ENCODE data around the gene DHRSX. TPM values are rescaled to one million over a fixed set of nuclear protein-coding genes. Genes with fewer than 3 reads are reported as not detected.
A peak's percentile ranks its signal among the peaks of the same experiment; 100 is the strongest.
"Not testable (repeated sequence)": the region's sequence is repeated elsewhere in the genome, so short reads cannot be mapped to it uniquely, and the experiment has no call there.

Gene DHRSX
- total and polyA plus RNA-seq, 5 experiments from 2014 or later: 17.1 to 20.8 (median 17.2) TPM

GRCh38 chrX:2487366-2487765 lies 13.4 kb downstream of the DHRSX start:
- peak in 1 of 10 donors; percentile 15 for DNase-seq
- Mint-ChIP-seq H3K36me3 (peaks cover 0 to 73% (median 19%) of the 10 kb centered on the region in 3 donors), H3K4me1 (peaks cover 3 to 13% (median 11%) of the 10 kb centered on the region in 4 donors), H3K9me3 (no peaks in the 10 kb centered on the region), H3K27me3 (no peaks in the 10 kb centered on the region), H3K27ac (peak overlapping the region in 1 of 10 donors; percentile 66), H3K4me3 (no peak overlapping the region)
- POLR2A ChIA-PET: no interaction called here
- no peak for ATAC-seq

GRCh38 chrX:2486476-2487133 lies 14.2 kb downstream of the DHRSX start:
- Mint-ChIP-seq H3K4me1 (peaks cover 3 to 11% (median 7%) of the 10 kb centered on the region in 4 donors), H3K4me3 (no peak overlapping the region), H3K27me3 (no peaks in the 10 kb centered on the region), H3K9me3 (no peaks in the 10 kb centered on the region), H3K27ac (peak overlapping the region in 4 of 10 donors; percentile 19 to 82 (median 63)), H3K36me3 (peaks cover 0 to 68% (median 19%) of the 10 kb centered on the region in 3 donors)
- no peak for ATAC-seq
- POLR2A ChIA-PET: no interaction called here
- DNase-seq: peak in 1 of 10 donors; percentile 51

DNA sequence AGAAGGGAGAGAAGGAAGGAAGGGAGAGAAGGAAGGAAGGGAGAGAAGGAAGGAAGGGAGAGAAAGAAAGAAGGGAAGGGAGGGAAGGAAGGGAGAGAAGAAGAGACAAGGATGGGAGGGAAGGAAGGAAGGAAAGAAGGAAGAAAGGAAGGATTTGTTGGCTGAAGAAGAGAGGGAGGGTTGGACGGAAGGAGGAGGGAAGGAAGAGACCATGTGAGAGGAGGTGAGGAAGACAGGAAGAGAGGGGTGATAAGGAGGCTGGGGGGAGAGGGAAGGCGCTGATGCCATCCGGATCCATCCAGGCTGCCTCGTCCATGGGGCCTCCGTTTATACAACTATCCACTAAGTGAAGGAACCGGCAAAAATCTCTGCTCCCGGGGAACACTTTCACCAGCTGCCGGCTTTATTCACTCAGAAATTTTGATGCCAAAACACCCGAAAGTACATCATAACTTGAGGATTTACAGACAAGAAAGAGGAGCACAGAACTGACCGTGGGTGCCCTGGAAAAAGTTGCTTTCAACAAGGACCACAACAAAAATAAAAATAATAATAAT lies 14.9 kb downstream of the DHRSX start:
- peak overlapping the region in 1 of 10 donors; percentile 82 for H3K27ac Mint-ChIP-seq
- no peak overlapping the region for H3K4me3 Mint-ChIP-seq
- DNase-seq (peak in 1 of 10 donors; percentile 8), ATAC-seq (no peak)
- no peaks in the 10 kb centered on the region for H3K9me3 Mint-ChIP-seq
- peaks cover 0 to 62% (median 19%) of the 10 kb centered on the region in 3 donors for H3K36me3 Mint-ChIP-seq
- POLR2A ChIA-PET: no interaction called here
- peaks cover 3 to 11% (median 6%) of the 10 kb centered on the region in 4 donors for H3K4me1 Mint-ChIP-seq
- H3K27me3 Mint-ChIP-seq: no peaks in the 10 kb centered on the region

DNA sequence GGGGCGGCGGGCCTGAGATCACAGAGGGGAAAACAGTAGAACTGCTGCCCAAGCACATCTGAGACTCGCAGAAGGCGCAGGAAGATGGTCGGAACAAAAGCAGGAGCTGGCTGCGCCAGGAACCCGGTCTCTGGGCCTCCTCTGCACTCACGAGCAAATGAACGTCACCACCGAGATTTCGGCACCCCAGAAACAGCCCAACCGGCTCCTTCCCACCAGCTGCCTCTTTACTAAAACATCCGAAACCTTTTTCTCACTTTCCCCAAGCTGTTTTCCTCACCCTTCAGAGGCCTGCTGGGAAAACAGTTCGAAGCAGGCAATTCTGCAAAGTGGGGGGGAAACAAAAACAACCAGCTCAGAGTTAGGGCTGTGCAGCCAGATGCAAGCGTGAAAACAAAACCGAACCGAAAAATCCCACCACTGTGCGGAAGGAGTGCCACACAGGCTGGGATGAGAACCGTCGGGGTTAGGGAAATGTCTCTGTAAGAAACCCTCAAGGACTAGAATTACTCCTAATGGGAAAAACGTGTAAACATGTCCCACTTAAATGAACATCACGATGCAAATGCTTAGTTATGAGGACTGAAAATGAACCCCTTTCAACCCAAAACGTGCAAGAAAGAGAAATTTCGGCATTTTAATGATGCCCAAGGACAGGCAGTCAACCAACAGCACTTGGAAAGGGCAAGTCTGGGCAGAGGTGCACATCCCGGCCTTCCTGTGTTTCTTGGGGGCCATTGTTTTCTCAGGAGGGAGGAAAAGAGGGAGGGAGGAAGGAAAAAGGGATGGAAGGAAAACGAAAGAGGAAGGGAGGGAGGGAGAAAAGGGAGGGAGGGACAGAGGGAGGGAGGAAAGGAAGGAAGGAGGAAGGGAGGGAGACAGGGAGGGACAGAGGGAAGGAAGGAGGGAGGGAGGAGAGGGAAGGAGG lies 15.8 kb downstream of the DHRSX start:
- ATAC-seq (no peak), DNase-seq (peak in 1 of 10 donors; percentile 22)
- H3K36me3 Mint-ChIP-seq: peaks cover under 1 to 57% (median 15%) of the 10 kb centered on the region in 3 donors
- peaks cover 0 to 2% (median 0%) of the 10 kb centered on the region in 9 donors for H3K9me3 Mint-ChIP-seq
- peaks cover 3 to 11% (median 6%) of the 10 kb centered on the region in 4 donors for H3K4me1 Mint-ChIP-seq
- peak overlapping the region in 3 of 10 donors; percentile 37 to 82 (median 56) for H3K27ac Mint-ChIP-seq
- no peak overlapping the region for H3K4me3 Mint-ChIP-seq
- POLR2A ChIA-PET: no interaction called here
- H3K27me3 Mint-ChIP-seq: no peaks in the 10 kb centered on the region

- no peak overlapping the region for H3K4me3 Mint-ChIP-seq
- H3K9me3 Mint-ChIP-seq: peaks cover 0 to 7% (median 0%) of the 10 kb centered on the region in 9 donors
- H3K27ac Mint-ChIP-seq: peak overlapping the region in 4 of 10 donors; percentile 37 to 82 (median 60)
- no peak for DNase-seq
- H3K36me3 Mint-ChIP-seq: peaks cover 6 to 54% (median 19%) of the 10 kb centered on the region in 3 donors
- POLR2A ChIA-PET: no interaction called here
- ATAC-seq: no peak
- H3K27me3 Mint-ChIP-seq: no peaks in the 10 kb centered on the region
- H3K4me1 Mint-ChIP-seq: peaks cover 3 to 11% (median 6%) of the 10 kb centered on the region in 4 donors
Observed at GRCh38 chrX:2484256-2484655, 16.5 kb downstream of the DHRSX start.

DNA sequence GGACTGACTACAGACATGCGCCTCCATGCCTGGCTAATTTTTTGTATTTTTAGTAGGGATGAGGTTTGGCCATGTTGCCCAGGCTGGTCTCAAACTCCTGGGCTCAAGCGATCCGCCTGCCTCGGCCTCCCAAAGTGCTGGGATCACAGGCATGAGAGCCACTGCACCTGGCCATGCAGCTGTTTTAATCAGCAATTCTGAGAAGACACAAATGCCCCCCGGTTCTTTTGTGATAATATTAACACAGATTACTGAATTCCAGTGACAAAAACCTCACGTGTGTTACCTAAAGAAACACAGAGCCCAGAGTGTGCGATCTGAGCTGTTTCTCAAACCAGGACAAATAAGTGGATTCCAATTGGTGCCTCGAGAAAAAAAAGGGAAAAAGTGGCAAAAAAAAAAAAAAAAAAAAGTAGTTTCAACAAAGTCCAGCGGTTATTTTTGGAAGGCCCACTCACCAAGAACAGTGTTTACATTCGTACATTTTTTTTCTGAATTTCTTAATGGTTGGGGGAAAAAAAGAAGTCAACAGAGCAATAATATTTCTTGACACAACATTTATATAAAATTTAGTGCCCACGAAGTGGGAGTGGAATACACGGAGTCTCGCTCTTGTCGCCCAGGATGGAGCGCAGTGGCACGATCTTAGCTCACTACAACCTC lies 17.2 kb downstream of the DHRSX start:
- H3K27ac Mint-ChIP-seq: peak overlapping the region in 1 of 10 donors; percentile 17
- H3K4me3 Mint-ChIP-seq: no peak overlapping the region
- H3K27me3 Mint-ChIP-seq: no peaks in the 10 kb centered on the region
- H3K4me1 Mint-ChIP-seq: peaks cover 3 to 17% (median 8%) of the 10 kb centered on the region in 4 donors
- DNase-seq (no peak), ATAC-seq (no peak)
- peaks cover 0 to 7% (median 0%) of the 10 kb centered on the region in 9 donors for H3K9me3 Mint-ChIP-seq
- POLR2A ChIA-PET: no interaction called here
- peaks cover 6 to 47% (median 16%) of the 10 kb centered on the region in 3 donors for H3K36me3 Mint-ChIP-seq

DNA sequence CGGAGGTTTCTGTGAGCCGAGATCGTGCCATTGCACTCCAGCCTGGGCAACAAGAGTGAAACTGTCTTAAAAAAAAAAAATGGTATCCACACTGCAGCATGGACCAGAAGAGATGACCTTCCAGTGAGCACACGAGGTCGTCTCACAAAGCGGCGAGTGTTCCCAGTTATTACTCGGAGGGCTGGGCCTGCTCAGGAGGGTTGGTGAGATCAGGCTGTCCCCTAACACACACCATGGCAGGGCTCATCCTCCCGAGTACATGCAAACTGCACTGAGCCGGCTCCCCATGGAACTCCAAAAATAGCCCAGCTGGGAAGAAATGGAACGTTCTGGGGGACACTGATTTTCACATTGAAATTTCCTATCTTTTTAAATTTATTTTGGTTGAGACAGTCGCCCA lies 19.2 kb downstream of the DHRSX start:
- H3K27ac Mint-ChIP-seq, ATAC-seq, H3K4me3 Mint-ChIP-seq, H3K27me3 Mint-ChIP-seq, POLR2A ChIA-PET, H3K9me3 Mint-ChIP-seq, DNase-seq: not testable (repeated sequence)
- Mint-ChIP-seq H3K36me3 (peaks cover 6 to 30% (median 8%) of the 10 kb centered on the region in 3 donors), H3K4me1 (peaks cover 3 to 22% (median 14%) of the 10 kb centered on the region in 4 donors)

- Mint-ChIP-seq H3K36me3 (peaks cover 6 to 19% (median 8%) of the 10 kb centered on the region in 3 donors), H3K4me1 (peaks cover 3 to 29% (median 17%) of the 10 kb centered on the region in 4 donors)
- POLR2A ChIA-PET, H3K9me3 Mint-ChIP-seq, H3K27ac Mint-ChIP-seq, DNase-seq, ATAC-seq, H3K4me3 Mint-ChIP-seq, H3K27me3 Mint-ChIP-seq: not testable (repeated sequence)
Observed at GRCh38 chrX:2479982-2480381, 20.8 kb downstream of the DHRSX start.

GRCh38 chrX:2479420-2479780 lies 21.4 kb downstream of the DHRSX start:
- Mint-ChIP-seq H3K27ac (no peak overlapping the region), H3K4me3 (no peak overlapping the region), H3K4me1 (peaks cover 3 to 32% (median 22%) of the 10 kb centered on the region in 4 donors)

DNA sequence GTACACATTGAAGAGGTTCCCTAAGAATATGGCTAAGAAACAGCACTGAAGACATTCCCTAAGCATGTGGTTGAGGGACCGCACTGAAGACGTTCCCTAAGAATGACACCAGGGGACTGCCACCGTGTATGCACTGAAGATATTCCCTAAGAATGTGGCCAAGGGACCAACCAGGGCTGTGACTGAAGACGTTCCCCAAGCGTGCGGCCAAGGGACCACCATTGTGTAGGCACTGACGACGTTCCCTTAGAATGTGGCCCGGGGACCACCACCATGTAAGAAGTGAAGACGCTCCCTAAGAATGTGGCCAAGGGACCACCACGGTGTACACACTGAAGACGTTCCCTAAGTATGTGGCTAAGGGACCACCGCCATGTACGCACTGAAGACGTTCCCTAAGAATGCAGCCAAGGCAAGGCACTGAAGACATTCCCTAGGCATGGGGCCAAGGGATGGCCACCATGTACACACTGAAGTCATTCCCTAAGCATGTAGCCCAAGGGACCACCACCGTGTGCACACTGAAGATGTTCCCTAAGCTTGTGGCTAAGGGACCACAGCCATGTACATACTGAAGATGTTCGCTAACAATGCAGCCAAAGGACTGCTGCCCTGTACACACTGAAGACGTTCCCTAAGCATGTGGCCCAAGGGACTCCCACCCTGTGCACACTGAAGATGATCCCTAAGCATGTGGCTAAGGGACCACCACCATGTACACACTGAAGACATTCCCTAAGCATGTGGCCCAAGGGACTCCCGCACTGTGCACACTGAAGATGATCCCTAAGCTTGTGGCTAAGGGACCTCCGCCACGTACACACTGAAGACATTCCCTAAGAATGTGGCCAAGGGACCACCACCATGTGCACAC lies 22.0 kb downstream of the DHRSX start:
- DNase-seq (peak in 1 of 10 donors; percentile 45), ATAC-seq (no peak)
- no peaks in the 10 kb centered on the region for H3K27me3 Mint-ChIP-seq
- H3K4me1 Mint-ChIP-seq: peaks cover 3 to 37% (median 26%) of the 10 kb centered on the region in 4 donors
- peaks cover 6 to 15% (median 8%) of the 10 kb centered on the region in 3 donors for H3K36me3 Mint-ChIP-seq
- H3K9me3 Mint-ChIP-seq: peaks cover 0 to 7% (median 0%) of the 10 kb centered on the region in 9 donors
- POLR2A ChIA-PET: no interaction called here
- no peak overlapping the region for H3K4me3 Mint-ChIP-seq
- no peak overlapping the region for H3K27ac Mint-ChIP-seq

More at GRCh38 chrX:2479420-2479780, 21.4 kb downstream of the DHRSX start:
- POLR2A ChIA-PET: no interaction called here
- Mint-ChIP-seq H3K9me3 (peaks cover 0 to 7% (median 0%) of the 10 kb centered on the region in 9 donors), H3K36me3 (peaks cover 6 to 17% (median 8%) of the 10 kb centered on the region in 3 donors), H3K27me3 (no peaks in the 10 kb centered on the region)
- DNase-seq (no peak), ATAC-seq (no peak)

- H3K27me3 Mint-ChIP-seq, DNase-seq, POLR2A ChIA-PET, H3K4me3 Mint-ChIP-seq, ATAC-seq, H3K9me3 Mint-ChIP-seq: not testable (repeated sequence)
- Mint-ChIP-seq H3K4me1 (peaks cover 0 to 37% (median 29%) of the 10 kb centered on the region in 4 donors), H3K36me3 (peaks cover 6 to 13% (median 10%) of the 10 kb centered on the region in 3 donors), H3K27ac (peak overlapping the region in 1 of 10 donors; percentile 68)
Observed at GRCh38 chrX:2477313-2477712, 23.5 kb downstream of the DHRSX start.

All from naive thymus-derived CD8-positive, alpha-beta T cell (primary cell).